ENCODE results near the gene EIF2B1.
A peak's percentile ranks its signal among the peaks of the same experiment; 100 is the strongest.

The EIF2B1 gene

DNA sequence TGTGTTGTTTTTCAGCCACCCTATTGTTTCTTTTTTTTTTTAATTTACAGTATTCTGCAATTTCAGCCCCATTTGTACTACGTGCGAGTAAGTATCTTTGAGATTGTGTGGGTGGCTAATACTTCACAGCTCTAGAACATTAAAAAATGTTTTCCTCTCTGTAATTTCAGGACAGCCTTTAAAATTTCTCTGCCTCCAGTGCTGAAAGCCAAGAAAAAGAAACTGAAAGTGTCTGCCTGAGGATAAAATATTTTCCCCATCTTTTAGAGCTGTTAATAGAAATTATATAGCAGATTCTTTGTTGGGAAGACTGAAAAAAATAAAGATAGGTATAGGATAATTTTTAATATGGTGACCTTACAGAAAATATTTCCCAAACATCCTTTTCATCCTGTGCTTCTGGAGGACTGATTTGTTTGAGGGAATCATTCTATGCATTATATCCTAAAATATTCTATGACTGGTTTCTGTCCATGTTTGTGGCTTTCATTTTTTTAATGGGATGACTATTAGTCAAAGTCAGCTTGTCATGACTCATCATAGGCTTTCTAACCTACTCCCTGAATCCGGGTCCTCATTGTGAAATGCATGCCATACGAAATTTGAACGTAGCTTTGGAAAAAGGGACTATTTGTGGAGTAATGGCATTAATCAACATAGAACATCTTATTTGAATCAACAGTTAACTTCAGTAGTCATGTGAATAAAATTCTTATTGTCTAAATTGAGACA is 26.7 kb upstream of the EIF2B1 start:
- no peak overlapping the region for H4K91ac ChIP-seq (ENCODE audit: low read length)
- H3K79me1 ChIP-seq (replicated peaks; ENCODE audit: low read length, poor library complexity, severe bottlenecking), result peaks cover 3% of the 10 kb centered on the region
- peak overlapping the region in 1 of 2 experiments; percentile 36 for H3K4me3 ChIP-seq (ENCODE audit: insufficient read depth in 1 of 2, low read depth in 1 of 2, low read length in 2 of 2)
- peaks cover 2% of the 10 kb centered on the region for H3K4me1 ChIP-seq (ENCODE audit: control insufficient read depth, insufficient read depth, low read depth, low read length)
- H3K9ac ChIP-seq (ENCODE audit: low read length), result peak overlapping the region; percentile 89
- H3K23ac ChIP-seq (ENCODE audit: low read length in 2 of 2), result no peak overlapping the region
- peaks cover 16 to 42% of the 10 kb centered on the region in 2 experiments for H3K36me3 ChIP-seq (ENCODE audit: control insufficient read depth in 1 of 2, insufficient read depth in 2 of 2, low read depth in 1 of 2, low read length in 2 of 2)
- peak; percentile 79 for DNase-seq
- no peaks in the 10 kb centered on the region for H3K27me3 ChIP-seq (ENCODE audit: control insufficient read depth in 1 of 2, insufficient read depth in 1 of 2, low read length in 2 of 2)
- WGBS, result no CpG with 5 or more reads among the region's 5 CpGs
- H3K4ac ChIP-seq (ENCODE audit: low read depth in 1 of 2, low read length in 2 of 2), result no peak overlapping the region
- no peak overlapping the region for H2BK12ac ChIP-seq (ENCODE audit: low read length in 2 of 2)
- H2BK5ac ChIP-seq (ENCODE audit: low read depth, low read length, poor library complexity, severe bottlenecking), result no peak overlapping the region
- no peak overlapping the region for H3K14ac ChIP-seq (ENCODE audit: low read length in 2 of 2)
- no peak overlapping the region for H4K8ac ChIP-seq (ENCODE audit: low read length)
- H2AK5ac ChIP-seq (ENCODE audit: low read length, severe bottlenecking), result no peak overlapping the region
- peak overlapping the region; percentile 56 for H3K27ac ChIP-seq (ENCODE audit: low read length, poor library complexity, severe bottlenecking)
- H2BK120ac ChIP-seq (ENCODE audit: low read depth, low read length), result no peak overlapping the region
- H2AFZ ChIP-seq (ENCODE audit: low read depth, low read length), result no peak overlapping the region
- H3K4me2 ChIP-seq (ENCODE audit: low read length, poor library complexity, severe bottlenecking), result no peak overlapping the region
- H3K9me3 ChIP-seq (ENCODE audit: control insufficient read depth, low read length), result peaks cover 5% of the 10 kb centered on the region
- H2BK15ac ChIP-seq (ENCODE audit: low read depth, poor library complexity, severe bottlenecking), result no peak overlapping the region
- H3K18ac ChIP-seq (ENCODE audit: low read depth in 1 of 2, low read length in 2 of 2), result no peak overlapping the region

DNA sequence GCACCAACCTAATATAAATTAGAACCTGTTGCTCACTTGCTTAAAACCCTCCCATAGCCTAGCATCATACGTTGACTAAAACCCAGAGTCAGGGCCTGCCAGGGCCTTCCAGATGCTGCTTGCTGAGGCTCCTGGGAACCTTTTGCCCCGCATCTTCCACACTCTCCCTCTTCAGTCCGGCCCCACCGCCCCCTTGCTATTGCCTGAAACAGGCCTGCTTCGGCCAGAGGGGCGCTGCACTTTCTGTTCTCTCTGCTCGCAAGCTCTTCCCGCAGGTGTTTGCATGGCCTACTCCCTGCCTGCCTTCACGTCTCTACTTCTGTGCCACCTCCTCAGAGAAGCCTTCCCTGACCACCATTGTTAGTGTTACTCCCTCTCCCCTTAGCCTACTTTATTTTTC is 23.7 kb upstream of the EIF2B1 start:
- Histone ChIP-seq H3K9me3 (ENCODE audit: control insufficient read depth, low read length) (no peaks in the 10 kb centered on the region), H2BK5ac (ENCODE audit: low read depth, low read length, poor library complexity, severe bottlenecking) (no peak overlapping the region), H3K23ac (ENCODE audit: low read length in 2 of 2) (no peak overlapping the region), H2BK15ac (ENCODE audit: low read depth, poor library complexity, severe bottlenecking) (no peak overlapping the region), H2AFZ (ENCODE audit: low read depth, low read length) (no peak overlapping the region), H3K79me1 (replicated peaks; ENCODE audit: low read length, poor library complexity, severe bottlenecking) (peaks cover 6% of the 10 kb centered on the region), H3K36me3 (ENCODE audit: control insufficient read depth in 1 of 2, insufficient read depth in 2 of 2, low read depth in 1 of 2, low read length in 2 of 2) (peaks cover 16 to 53% of the 10 kb centered on the region in 2 experiments), H3K9ac (ENCODE audit: low read length) (no peak overlapping the region), H3K4me1 (ENCODE audit: control insufficient read depth, insufficient read depth, low read depth, low read length) (peaks cover 2% of the 10 kb centered on the region), H3K4ac (ENCODE audit: low read depth in 1 of 2, low read length in 2 of 2) (no peak overlapping the region), H2AK5ac (ENCODE audit: low read length, severe bottlenecking) (no peak overlapping the region), H2BK12ac (ENCODE audit: low read length in 2 of 2) (no peak overlapping the region), H4K91ac (ENCODE audit: low read length) (no peak overlapping the region), H3K4me2 (ENCODE audit: low read length, poor library complexity, severe bottlenecking) (no peak overlapping the region), H3K18ac (ENCODE audit: low read depth in 1 of 2, low read length in 2 of 2) (no peak overlapping the region), H3K27me3 (ENCODE audit: control insufficient read depth in 1 of 2, insufficient read depth in 1 of 2, low read length in 2 of 2) (no peaks in the 10 kb centered on the region), H4K8ac (ENCODE audit: low read length) (no peak overlapping the region), H3K4me3 (ENCODE audit: insufficient read depth in 1 of 2, low read depth in 1 of 2, low read length in 2 of 2) (no peak overlapping the region), H3K14ac (ENCODE audit: low read length in 2 of 2) (no peak overlapping the region), H2BK120ac (ENCODE audit: low read depth, low read length) (no peak overlapping the region), H3K27ac (ENCODE audit: low read length, poor library complexity, severe bottlenecking) (no peak overlapping the region)
- 92% methylated on average over 9 of the region's 9 CpGs for WGBS
- no peak for DNase-seq

DNA sequence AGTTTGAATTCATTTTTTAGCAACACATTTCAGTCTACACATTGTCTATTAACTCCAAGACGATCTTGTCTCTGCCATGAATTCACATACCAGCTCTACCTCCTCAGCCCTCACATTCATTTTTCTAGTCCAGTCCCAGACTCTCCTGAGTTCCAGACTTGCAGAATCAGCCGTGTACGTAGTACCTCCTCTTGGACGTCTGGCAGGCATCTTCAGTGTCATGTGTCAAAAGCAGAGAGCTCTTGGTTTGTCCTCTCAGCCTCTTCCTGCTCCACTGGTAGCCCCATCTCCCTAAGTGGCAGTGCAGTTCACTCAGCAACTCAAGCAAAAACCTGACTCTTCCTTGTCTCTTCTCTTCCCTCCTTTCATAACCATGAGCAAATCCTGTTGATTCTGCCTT is 22.9 kb upstream of the EIF2B1 start:
- no peak for DNase-seq
- no peak overlapping the region for H4K8ac ChIP-seq (ENCODE audit: low read length)

DNA sequence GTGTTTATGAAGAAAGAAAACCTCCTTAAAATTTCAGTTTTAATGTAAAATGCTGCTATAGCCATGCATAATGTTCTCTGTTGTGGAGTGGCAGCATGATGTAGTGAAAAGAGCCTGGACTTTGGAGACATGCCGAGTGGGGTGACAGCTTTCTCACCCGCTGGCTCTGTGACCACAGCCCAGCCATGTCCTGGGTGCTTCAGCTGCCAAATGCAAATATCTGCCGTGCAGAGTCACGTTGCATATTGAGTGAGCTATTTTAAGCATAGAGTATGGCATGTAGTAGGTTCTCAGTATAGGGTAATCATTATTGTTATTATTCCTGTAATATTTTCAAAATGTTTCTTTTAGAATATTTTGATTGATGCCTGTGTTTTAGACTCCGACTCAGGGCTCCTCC is 21.9 kb upstream of the EIF2B1 start:
- H2AFZ ChIP-seq (ENCODE audit: low read depth, low read length), result no peak overlapping the region
- H3K9me3 ChIP-seq (ENCODE audit: control insufficient read depth, low read length), result no peaks in the 10 kb centered on the region
- WGBS, result 100% methylated on average over 5 of the region's 5 CpGs
- no peak overlapping the region for H3K23ac ChIP-seq (ENCODE audit: low read length in 2 of 2)
- H4K8ac ChIP-seq (ENCODE audit: low read length), result no peak overlapping the region
- peaks cover 8% of the 10 kb centered on the region for H3K79me1 ChIP-seq (replicated peaks; ENCODE audit: low read length, poor library complexity, severe bottlenecking)
- H3K4ac ChIP-seq (ENCODE audit: low read depth in 1 of 2, low read length in 2 of 2), result no peak overlapping the region
- H3K4me3 ChIP-seq (ENCODE audit: insufficient read depth in 1 of 2, low read depth in 1 of 2, low read length in 2 of 2), result peak overlapping the region in 1 of 2 experiments; percentile 33
- no peak overlapping the region for H2BK15ac ChIP-seq (ENCODE audit: low read depth, poor library complexity, severe bottlenecking)
- H2BK12ac ChIP-seq (ENCODE audit: low read length in 2 of 2), result no peak overlapping the region
- H2BK5ac ChIP-seq (ENCODE audit: low read depth, low read length, poor library complexity, severe bottlenecking), result no peak overlapping the region
- H3K4me1 ChIP-seq (ENCODE audit: control insufficient read depth, insufficient read depth, low read depth, low read length), result peaks cover 2% of the 10 kb centered on the region
- no peak overlapping the region for H3K4me2 ChIP-seq (ENCODE audit: low read length, poor library complexity, severe bottlenecking)
- no peak overlapping the region for H3K18ac ChIP-seq (ENCODE audit: low read depth in 1 of 2, low read length in 2 of 2)
- H4K91ac ChIP-seq (ENCODE audit: low read length), result no peak overlapping the region
- no peak overlapping the region for H2BK120ac ChIP-seq (ENCODE audit: low read depth, low read length)
- DNase-seq, result no peak
- no peak overlapping the region for H3K9ac ChIP-seq (ENCODE audit: low read length)
- H3K36me3 ChIP-seq (ENCODE audit: control insufficient read depth in 1 of 2, insufficient read depth in 2 of 2, low read depth in 1 of 2, low read length in 2 of 2), result peaks cover 16 to 69% of the 10 kb centered on the region in 2 experiments
- no peaks in the 10 kb centered on the region for H3K27me3 ChIP-seq (ENCODE audit: control insufficient read depth in 1 of 2, insufficient read depth in 1 of 2, low read length in 2 of 2)
- H2AK5ac ChIP-seq (ENCODE audit: low read length, severe bottlenecking), result no peak overlapping the region
- H3K14ac ChIP-seq (ENCODE audit: low read length in 2 of 2), result no peak overlapping the region
- H3K27ac ChIP-seq (ENCODE audit: low read length, poor library complexity, severe bottlenecking), result no peak overlapping the region

More for the DNA sequence above, 22.9 kb upstream of the EIF2B1 start:
- H3K79me1 ChIP-seq (replicated peaks; ENCODE audit: low read length, poor library complexity, severe bottlenecking), result peaks cover 8% of the 10 kb centered on the region
- no peak overlapping the region for H2AK5ac ChIP-seq (ENCODE audit: low read length, severe bottlenecking)
- H3K4me1 ChIP-seq (ENCODE audit: control insufficient read depth, insufficient read depth, low read depth, low read length), result peaks cover 2% of the 10 kb centered on the region
- H2BK12ac ChIP-seq (ENCODE audit: low read length in 2 of 2), result no peak overlapping the region
- no peaks in the 10 kb centered on the region for H3K9me3 ChIP-seq (ENCODE audit: control insufficient read depth, low read length)
- no peak overlapping the region for H2BK120ac ChIP-seq (ENCODE audit: low read depth, low read length)
- no peak overlapping the region for H4K91ac ChIP-seq (ENCODE audit: low read length)
- H2BK5ac ChIP-seq (ENCODE audit: low read depth, low read length, poor library complexity, severe bottlenecking), result no peak overlapping the region
- H3K36me3 ChIP-seq (ENCODE audit: control insufficient read depth in 1 of 2, insufficient read depth in 2 of 2, low read depth in 1 of 2, low read length in 2 of 2), result peaks cover 16 to 59% of the 10 kb centered on the region in 2 experiments
- no peak overlapping the region for H3K14ac ChIP-seq (ENCODE audit: low read length in 2 of 2)
- H3K27ac ChIP-seq (ENCODE audit: low read length, poor library complexity, severe bottlenecking), result no peak overlapping the region
- no peak overlapping the region for H3K4me3 ChIP-seq (ENCODE audit: insufficient read depth in 1 of 2, low read depth in 1 of 2, low read length in 2 of 2)
- H3K23ac ChIP-seq (ENCODE audit: low read length in 2 of 2), result no peak overlapping the region
- H3K18ac ChIP-seq (ENCODE audit: low read depth in 1 of 2, low read length in 2 of 2), result no peak overlapping the region
- H3K9ac ChIP-seq (ENCODE audit: low read length), result no peak overlapping the region
- H3K27me3 ChIP-seq (ENCODE audit: control insufficient read depth in 1 of 2, insufficient read depth in 1 of 2, low read length in 2 of 2), result no peaks in the 10 kb centered on the region
- H3K4ac ChIP-seq (ENCODE audit: low read depth in 1 of 2, low read length in 2 of 2), result no peak overlapping the region
- no peak overlapping the region for H2BK15ac ChIP-seq (ENCODE audit: low read depth, poor library complexity, severe bottlenecking)
- 83% methylated on average over 4 of the region's 4 CpGs for WGBS
- H2AFZ ChIP-seq (ENCODE audit: low read depth, low read length), result no peak overlapping the region
- H3K4me2 ChIP-seq (ENCODE audit: low read length, poor library complexity, severe bottlenecking), result no peak overlapping the region

Data from mesenchymal stem cell (in vitro differentiated cells and primary cell).